Endodermal cell (in vitro differentiated cells): ENCODE measurements around the gene SPEN. TPM values are rescaled to one million over a fixed set of nuclear protein-coding genes. Genes with fewer than 3 reads are reported as not detected.

ENCODE experiments used
- DNase-seq: peaks from one replicate; pipeline ENCODE4 v3.0.0-alpha.2; 2017
- H3K27ac ChIP-seq: 2 replicates; pipeline ENCODE4 v1.5.1; 2013; ENCODE audit warnings: mild to moderate bottlenecking, low read depth, low read length, moderate library complexity
- H3K27me3 ChIP-seq: 2 replicates; pipeline ENCODE4 v1.6.1; 2013; ENCODE audit warnings: mild to moderate bottlenecking, low read length, moderate library complexity; ENCODE audit not compliant: insufficient read depth, control insufficient read depth, poor library complexity, severe bottlenecking
- H3K36me3 ChIP-seq: 2 replicates; pipeline ENCODE4 v1.7.0; 2013; ENCODE audit warnings: mild to moderate bottlenecking, low read length, moderate library complexity; ENCODE audit not compliant: control insufficient read depth, insufficient read depth
- H3K4me1 ChIP-seq: one replicate; pipeline ENCODE4 v1.7.0; 2013; ENCODE audit warnings: low read length; ENCODE audit not compliant: control insufficient read depth, insufficient read depth
- H3K4me3 ChIP-seq: 2 replicates; pipeline ENCODE4 v1.5.1; 2013; ENCODE audit warnings: mild to moderate bottlenecking, low read length, moderate library complexity
- H3K9ac ChIP-seq: 2 replicates; pipeline ENCODE4 v1.6.1; 2013; ENCODE audit warnings: mild to moderate bottlenecking, low read length, moderate library complexity; ENCODE audit not compliant: poor library complexity, severe bottlenecking; ENCODE audit errors: extremely low read depth
- H3K9me3 ChIP-seq: 2 replicates; pipeline ENCODE4 v1.6.1; 2013; ENCODE audit warnings: mild to moderate bottlenecking, low read length, moderate library complexity; ENCODE audit not compliant: control insufficient read depth
- H3K27ac Mint-ChIP-seq: 2 replicates; pipeline ENCODE4 v1.8.0; 2020; ENCODE audit warnings: mixed read lengths
- H3K27me3 Mint-ChIP-seq: 2 replicates; pipeline ENCODE4 v1.8.0; 2021; ENCODE audit warnings: mild to moderate bottlenecking, mixed read lengths; ENCODE audit not compliant: insufficient read depth
- H3K36me3 Mint-ChIP-seq: 2 replicates; pipeline ENCODE4 v1.8.0; 2020; ENCODE audit warnings: low read depth, mixed read lengths
- H3K4me1 Mint-ChIP-seq: 2 replicates; pipeline ENCODE4 v1.8.0; 2020; ENCODE audit warnings: mixed read lengths
- H3K4me3 Mint-ChIP-seq: 2 replicates; pipeline ENCODE4 v1.8.0; 2020; ENCODE audit warnings: mild to moderate bottlenecking, moderate library complexity, mixed read lengths
- H3K9me3 Mint-ChIP-seq: 2 replicates; pipeline ENCODE4 v1.8.0; 2020; ENCODE audit warnings: mild to moderate bottlenecking, mixed read lengths
- WGBS, 2 experiments: methylation state at CpG; one replicate each; pipeline versions ENCODE4 v1.1.5 to v1.1.7; 2013; ENCODE audit warnings: missing lambda C conversion rate in 2 of 2, mixed read lengths in 1 of 2; ENCODE audit not compliant: insufficient coverage in 1 of 2, insufficient read length in 1 of 2; 5-methylcytosine and 5-hydroxymethylcytosine counted together
- total RNA-seq, 2 donors: library from RNA; stranded (reverse); fragmentation: NEBNext Ultra II Directional in 1 of 2; extraction: Animal tissue kit (Norgen Biotek cat#: 25700) in 1 of 2; gene quantifications; 2 replicates in 1 of 2; 3 replicates in 1 of 2; pipeline ENCODE4 v1.2.1, GENCODE V29; 2021
- TF ChIP-seq, protein P1 (sequence below): fragments of 200-600 bp; sonication (generic); conservative IDR thresholded peaks from 2 replicates; pipeline ENCODE4 v1.5.0; 2021; ENCODE audit warnings: antibody characterized with exemption, mild to moderate bottlenecking

SPEN gene
- total RNA-seq, 2 donors from 2014 or later: 61.5 to 71.9 TPM

DNA sequence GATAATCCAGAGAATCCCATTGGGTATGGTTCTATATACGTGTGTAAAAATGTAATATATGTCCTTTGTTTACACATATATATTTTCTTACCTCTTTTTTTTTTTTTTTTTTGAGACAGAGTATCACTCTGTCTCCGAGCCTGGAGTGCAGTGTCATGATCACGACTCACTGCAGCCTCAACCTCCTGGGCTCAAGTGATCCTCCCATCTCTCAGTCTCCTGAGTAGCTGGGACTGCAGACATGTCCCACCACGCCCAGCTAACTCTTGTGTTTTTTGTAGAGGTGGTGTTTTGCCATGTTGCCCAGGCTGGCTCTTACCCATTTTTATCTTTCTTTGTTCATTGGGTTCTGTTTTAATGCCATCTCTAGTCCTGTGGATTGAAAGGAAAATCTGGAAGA, 68.9 kb downstream of the SPEN start:
- Mint-ChIP-seq H3K4me1 (no peaks in the 10 kb centered on the region), H3K9me3 (no peaks in the 10 kb centered on the region), H3K4me3 (no peak overlapping the region), H3K36me3 (peaks cover 62% of the 10 kb centered on the region), H3K27ac (peak overlapping the region; percentile 24), H3K27me3 (no peaks in the 10 kb centered on the region)
- Histone ChIP-seq H3K4me1 (no peaks in the 10 kb centered on the region), H3K9me3 (no peaks in the 10 kb centered on the region), H3K36me3 (peaks cover 91% of the 10 kb centered on the region), H3K27me3 (no peaks in the 10 kb centered on the region), H3K4me3 (no peak overlapping the region), H3K9ac (no peak overlapping the region), H3K27ac (no peak overlapping the region)
- TF ChIP-seq, protein P1, sequence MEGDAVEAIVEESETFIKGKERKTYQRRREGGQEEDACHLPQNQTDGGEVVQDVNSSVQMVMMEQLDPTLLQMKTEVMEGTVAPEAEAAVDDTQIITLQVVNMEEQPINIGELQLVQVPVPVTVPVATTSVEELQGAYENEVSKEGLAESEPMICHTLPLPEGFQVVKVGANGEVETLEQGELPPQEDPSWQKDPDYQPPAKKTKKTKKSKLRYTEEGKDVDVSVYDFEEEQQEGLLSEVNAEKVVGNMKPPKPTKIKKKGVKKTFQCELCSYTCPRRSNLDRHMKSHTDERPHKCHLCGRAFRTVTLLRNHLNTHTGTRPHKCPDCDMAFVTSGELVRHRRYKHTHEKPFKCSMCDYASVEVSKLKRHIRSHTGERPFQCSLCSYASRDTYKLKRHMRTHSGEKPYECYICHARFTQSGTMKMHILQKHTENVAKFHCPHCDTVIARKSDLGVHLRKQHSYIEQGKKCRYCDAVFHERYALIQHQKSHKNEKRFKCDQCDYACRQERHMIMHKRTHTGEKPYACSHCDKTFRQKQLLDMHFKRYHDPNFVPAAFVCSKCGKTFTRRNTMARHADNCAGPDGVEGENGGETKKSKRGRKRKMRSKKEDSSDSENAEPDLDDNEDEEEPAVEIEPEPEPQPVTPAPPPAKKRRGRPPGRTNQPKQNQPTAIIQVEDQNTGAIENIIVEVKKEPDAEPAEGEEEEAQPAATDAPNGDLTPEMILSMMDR: no peak
- WGBS, 2 experiments: 95 to 100% methylated on average over 1 to 3 of the region's 4 CpGs
- no peak for DNase-seq

DNA sequence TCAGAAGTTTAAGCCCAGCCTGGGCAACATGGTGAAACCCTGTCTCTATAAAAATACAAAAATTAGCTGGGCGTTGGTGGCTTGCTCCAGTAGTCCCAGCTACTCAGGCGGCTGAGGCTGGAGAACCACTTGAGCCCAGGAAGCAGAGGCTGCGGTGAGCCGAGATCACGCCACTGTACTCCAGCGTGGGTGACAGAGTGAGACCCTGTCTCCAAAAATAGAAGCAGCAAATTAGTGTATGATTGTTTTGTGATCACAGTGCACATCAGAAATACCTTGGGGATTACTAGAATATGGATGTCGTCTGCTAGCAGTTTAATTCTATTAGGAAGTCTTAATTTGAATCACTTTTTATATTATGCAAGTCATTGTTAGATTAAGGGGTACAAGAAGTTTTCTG, 69.4 kb downstream of the SPEN start:
- WGBS, 2 experiments: 57 to 77% methylated on average over 5 to 7 of the region's 7 CpGs
- H3K36me3 Mint-ChIP-seq: peaks cover 65% of the 10 kb centered on the region

DNA sequence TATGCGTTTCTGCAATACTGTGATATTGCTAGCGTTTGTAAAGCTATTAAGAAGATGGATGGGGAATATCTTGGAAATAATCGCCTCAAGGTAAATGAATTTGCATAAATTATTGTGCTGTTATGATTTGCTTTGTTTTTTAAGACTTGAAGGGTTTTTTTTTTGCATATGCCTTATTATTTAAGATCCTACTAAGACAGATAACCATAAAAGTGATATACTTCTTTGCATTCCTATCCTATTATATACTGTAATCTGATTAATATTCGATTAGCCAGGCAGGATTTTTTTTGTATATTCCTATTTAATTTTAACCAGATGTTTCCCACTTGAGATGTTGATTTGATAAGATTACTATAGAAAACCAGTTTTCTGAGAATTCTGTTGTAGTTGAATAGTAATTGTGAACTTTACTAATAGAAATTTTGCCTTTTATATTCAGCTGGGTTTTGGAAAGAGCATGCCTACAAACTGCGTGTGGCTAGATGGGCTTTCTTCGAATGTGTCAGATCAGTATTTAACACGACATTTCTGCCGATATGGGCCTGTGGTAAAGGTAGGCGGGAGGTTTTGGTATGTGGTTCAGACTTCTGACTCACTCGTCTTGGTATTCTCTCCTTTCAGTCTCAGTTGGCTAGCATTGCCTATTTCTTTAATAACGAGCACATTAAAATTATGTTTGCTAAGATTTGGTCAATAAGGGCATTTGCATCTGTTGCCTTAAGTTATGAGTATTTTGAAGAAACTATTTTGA, 71.6 kb downstream of the SPEN start:
- Mint-ChIP-seq H3K27ac (no peak overlapping the region), H3K36me3 (peaks cover 65% of the 10 kb centered on the region), H3K4me3 (no peak overlapping the region), H3K9me3 (no peaks in the 10 kb centered on the region), H3K4me1 (no peaks in the 10 kb centered on the region), H3K27me3 (no peaks in the 10 kb centered on the region)
- Histone ChIP-seq H3K36me3 (peaks cover 93% of the 10 kb centered on the region), H3K27ac (no peak overlapping the region), H3K4me1 (no peaks in the 10 kb centered on the region), H3K9ac (no peak overlapping the region), H3K27me3 (no peaks in the 10 kb centered on the region), H3K9me3 (no peaks in the 10 kb centered on the region), H3K4me3 (no peak overlapping the region)
- WGBS, 2 experiments: 95 to 96% methylated on average over 8 to 11 of the region's 11 CpGs
- TF ChIP-seq, protein P1: no peak
- DNase-seq: no peak

More for the DNA sequence above, 69.4 kb downstream of the SPEN start:
- DNase-seq: no peak
- H3K27ac ChIP-seq: no peak overlapping the region
- H3K9me3 ChIP-seq: no peaks in the 10 kb centered on the region
- Mint-ChIP-seq H3K4me1 (no peaks in the 10 kb centered on the region), H3K4me3 (no peak overlapping the region), H3K9me3 (no peaks in the 10 kb centered on the region), H3K27ac (peak overlapping the region; percentile 24), H3K27me3 (no peaks in the 10 kb centered on the region)
- peaks cover 92% of the 10 kb centered on the region for H3K36me3 ChIP-seq
- no peak overlapping the region for H3K4me3 ChIP-seq
- H3K4me1 ChIP-seq: no peaks in the 10 kb centered on the region
- no peaks in the 10 kb centered on the region for H3K27me3 ChIP-seq
- H3K9ac ChIP-seq: no peak overlapping the region
- TF ChIP-seq, protein P1: no peak
